ENCODE data around the gene CD93. TPM values are rescaled to one million over a fixed set of nuclear protein-coding genes. Genes with fewer than 3 reads are reported as not detected.

Gene CD93
- total RNA-seq, 1 experiment from 2014 or later: not detected

- Histone ChIP-seq H3K4me2 (ENCODE audit: low read length) (no peak overlapping the region), H3K36me3 (ENCODE audit: low read depth, low read length) (no peaks in the 10 kb centered on the region), H3K79me2 (ENCODE audit: low read length) (no peaks in the 10 kb centered on the region), H3K27ac (ENCODE audit: low read length) (no peak overlapping the region), H3K9me2 (replicated peaks; ENCODE audit: low read length) (no peaks in the 10 kb centered on the region), H3K9ac (ENCODE audit: low read length) (no peak overlapping the region), H3K27me3 (ENCODE audit: low read length) (no peaks in the 10 kb centered on the region), H3K4me3 (ENCODE audit: low read length) (no peak overlapping the region), H3K4me1 (ENCODE audit: insufficient read depth, low read length) (no peaks in the 10 kb centered on the region), H3F3A (ENCODE audit: low read length, unreplicated experiment) (no peaks in the 10 kb centered on the region), H2AFZ (ENCODE audit: low read length) (no peak overlapping the region), H4K20me1 (ENCODE audit: low read length) (no peaks in the 10 kb centered on the region), H3K9me3 (ENCODE audit: low read length) (no peaks in the 10 kb centered on the region)
- ChIA-PET POLR2A (ENCODE audit: unreplicated experiment) (no interaction called here), CTCF (no interaction called here)
- ATAC-seq (no peak), DNase-seq (no peak)
- no peak for TF ChIP-seq EZH2phosphoT487 (IDR thresholded peaks at IDR 0.05; ENCODE audit: borderline replicate concordance, low read length)
- no peak for TF ChIP-seq EZH2 (IDR thresholded peaks at IDR 0.05; ENCODE audit: low read length, unreplicated experiment)
- TF ChIP-seq CTCF (conservative IDR thresholded peaks at IDR 0.05; ENCODE audit: low read depth, low read length): no peak
- intact Hi-C loops (cut with micrococcal nuclease): no loop called here
- no TSS peak for BruUV-seq (replicated peaks)
Observed at GRCh38 chr20:23129891-23130621, 43.9 kb upstream of the CD93 start.

GRCh38 chr20:23129266-23129665 lies 43.1 kb upstream of the CD93 start:
- Histone ChIP-seq H3K9me3 (ENCODE audit: low read length) (no peaks in the 10 kb centered on the region), H3K4me2 (ENCODE audit: low read length) (no peak overlapping the region), H3K9me2 (replicated peaks; ENCODE audit: low read length) (no peaks in the 10 kb centered on the region), H3K36me3 (ENCODE audit: low read depth, low read length) (no peaks in the 10 kb centered on the region), H3K27ac (ENCODE audit: low read length) (no peak overlapping the region), H3K27me3 (ENCODE audit: low read length) (no peaks in the 10 kb centered on the region), H3K9ac (ENCODE audit: low read length) (no peak overlapping the region), H4K20me1 (ENCODE audit: low read length) (no peaks in the 10 kb centered on the region), H3K79me2 (ENCODE audit: low read length) (no peaks in the 10 kb centered on the region), H3K4me3 (ENCODE audit: low read length) (no peak overlapping the region), H3K4me1 (ENCODE audit: insufficient read depth, low read length) (no peaks in the 10 kb centered on the region), H2AFZ (ENCODE audit: low read length) (no peak overlapping the region), H3F3A (ENCODE audit: low read length, unreplicated experiment) (no peaks in the 10 kb centered on the region)
- DNase-seq: no peak
- no TSS peak for BruUV-seq (replicated peaks)
- no peak for ATAC-seq
- intact Hi-C loops (cut with micrococcal nuclease): no loop called here
- ChIA-PET POLR2A (ENCODE audit: unreplicated experiment) (no interaction called here), CTCF (no interaction called here)
- TF ChIP-seq EZH2 (IDR thresholded peaks at IDR 0.05; ENCODE audit: low read length, unreplicated experiment): no peak
- TF ChIP-seq EZH2phosphoT487 (IDR thresholded peaks at IDR 0.05; ENCODE audit: borderline replicate concordance, low read length): no peak
- TF ChIP-seq CTCF (conservative IDR thresholded peaks at IDR 0.05; ENCODE audit: low read depth, low read length): no peak

- no TSS peak for BruUV-seq (replicated peaks)
- no peaks in the 10 kb centered on the region for H3K9me3 ChIP-seq (ENCODE audit: low read length)
- H3K79me2 ChIP-seq (ENCODE audit: low read length): no peaks in the 10 kb centered on the region
- no peak overlapping the region for H3K4me3 ChIP-seq (ENCODE audit: low read length)
- ChIA-PET POLR2A (ENCODE audit: unreplicated experiment) (no interaction called here), CTCF (no interaction called here)
- no peak overlapping the region for H3K27ac ChIP-seq (ENCODE audit: low read length)
- intact Hi-C loops (cut with micrococcal nuclease): no loop called here
- H4K20me1 ChIP-seq (ENCODE audit: low read length): no peaks in the 10 kb centered on the region
- no peak overlapping the region for H3K9ac ChIP-seq (ENCODE audit: low read length)
- no peaks in the 10 kb centered on the region for H3F3A ChIP-seq (ENCODE audit: low read length, unreplicated experiment)
- H3K4me1 ChIP-seq (ENCODE audit: insufficient read depth, low read length): no peaks in the 10 kb centered on the region
- DNase-seq (no peak), ATAC-seq (no peak)
- no peak overlapping the region for H2AFZ ChIP-seq (ENCODE audit: low read length)
- H3K4me2 ChIP-seq (ENCODE audit: low read length): no peak overlapping the region
- no peaks in the 10 kb centered on the region for H3K27me3 ChIP-seq (ENCODE audit: low read length)
- H3K36me3 ChIP-seq (ENCODE audit: low read depth, low read length): no peaks in the 10 kb centered on the region
- TF ChIP-seq EZH2 (IDR thresholded peaks at IDR 0.05; ENCODE audit: low read length, unreplicated experiment) (no peak), CTCF (conservative IDR thresholded peaks at IDR 0.05; ENCODE audit: low read depth, low read length) (no peak), EZH2phosphoT487 (IDR thresholded peaks at IDR 0.05; ENCODE audit: borderline replicate concordance, low read length) (no peak)
- H3K9me2 ChIP-seq (replicated peaks; ENCODE audit: low read length): no peaks in the 10 kb centered on the region
Observed at GRCh38 chr20:23128461-23129125, 42.5 kb upstream of the CD93 start.
